HG03520 (cell line): ENCODE measurements around the gene CACNA1D.

Experiments
- ATAC-seq: cut with Tn5 transposase; IDR thresholded peaks from one replicate; pipeline ENCODE4 v1.9.1; 2021; ENCODE audit warnings: mild to moderate bottlenecking, moderate library complexity; ENCODE audit not compliant: unreplicated experiment

CACNA1D gene

GRCh38 chr3:53837331-53837730 lies 342.9 kb downstream of the CACNA1D start:
- ATAC-seq, result no peak

DNA sequence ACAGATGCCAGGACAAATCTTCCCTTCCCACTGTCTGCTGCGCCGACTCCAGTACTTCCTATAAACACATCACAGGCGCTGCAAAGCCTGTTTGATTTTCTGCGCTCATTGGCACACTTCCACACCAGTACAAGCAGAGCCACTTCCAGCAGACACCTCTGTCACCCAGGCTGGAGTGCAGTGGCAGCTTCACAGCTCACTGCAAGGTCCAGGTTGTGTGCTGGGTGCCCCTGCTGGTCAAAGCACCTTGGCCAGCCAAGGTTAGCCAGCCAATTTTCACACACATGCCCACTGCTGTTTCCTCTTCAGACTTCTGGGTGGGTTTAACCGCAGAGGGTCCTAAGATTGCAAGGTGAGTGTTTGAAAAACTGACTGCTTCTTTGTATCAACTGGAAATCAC lies 346.9 kb downstream of the CACNA1D start:
- ATAC-seq, result no peak

- no peak for ATAC-seq
These were observed 348.2 kb downstream of the CACNA1D start for GRCh38 chr3:53842436-53843194.

DNA sequence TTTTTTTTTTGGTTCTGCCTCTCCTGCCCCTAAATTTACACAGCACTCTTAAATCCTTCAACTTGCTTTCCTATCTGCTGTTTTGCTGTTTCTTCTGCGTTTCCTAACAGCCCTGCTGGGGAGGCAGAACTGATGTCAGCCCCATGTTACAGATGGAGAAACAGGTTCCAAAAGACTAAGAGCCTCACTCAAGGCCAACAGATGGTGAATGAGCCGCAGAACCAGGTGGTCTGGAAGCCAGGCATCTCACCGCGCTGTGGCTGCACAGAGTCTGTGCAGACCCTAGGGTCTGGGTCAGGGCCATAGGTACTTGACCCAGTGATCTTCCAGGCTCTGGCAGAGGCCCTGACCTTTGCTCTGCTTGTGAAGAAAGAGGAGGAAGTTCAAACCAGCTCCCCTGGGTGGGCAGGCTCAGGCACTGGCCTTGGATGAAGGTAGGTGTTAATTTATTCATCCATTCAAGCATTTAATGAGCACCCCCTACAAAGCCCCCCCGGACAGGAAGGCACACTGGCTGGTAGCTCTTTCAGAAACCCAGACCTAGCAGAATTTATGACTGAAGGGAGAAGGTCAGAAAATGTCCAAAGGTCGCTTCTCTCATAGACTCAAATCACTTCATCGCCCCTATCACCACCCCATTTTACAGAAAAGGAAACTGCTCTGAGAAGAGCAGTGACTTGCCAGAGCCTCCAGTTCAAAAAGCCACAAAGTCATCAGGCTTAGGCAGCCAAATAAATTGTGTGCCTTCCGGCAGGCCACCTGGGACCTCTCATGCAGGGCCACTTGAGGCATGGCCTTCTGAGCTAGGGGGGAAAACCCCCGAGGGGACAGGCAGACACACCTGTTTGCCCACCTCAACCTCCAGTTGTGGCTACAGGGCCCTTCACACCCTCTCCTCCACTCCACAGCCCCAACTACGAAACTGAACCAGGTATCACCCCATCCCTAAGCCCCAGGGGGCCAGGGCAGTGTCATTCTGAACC lies 349.1 kb downstream of the CACNA1D start:
- no peak for ATAC-seq

GRCh38 chr3:53844262-53845102 lies 350.1 kb downstream of the CACNA1D start:
- no peak for ATAC-seq

GRCh38 chr3:53845103-53845880 lies 350.9 kb downstream of the CACNA1D start:
- no peak for ATAC-seq

DNA sequence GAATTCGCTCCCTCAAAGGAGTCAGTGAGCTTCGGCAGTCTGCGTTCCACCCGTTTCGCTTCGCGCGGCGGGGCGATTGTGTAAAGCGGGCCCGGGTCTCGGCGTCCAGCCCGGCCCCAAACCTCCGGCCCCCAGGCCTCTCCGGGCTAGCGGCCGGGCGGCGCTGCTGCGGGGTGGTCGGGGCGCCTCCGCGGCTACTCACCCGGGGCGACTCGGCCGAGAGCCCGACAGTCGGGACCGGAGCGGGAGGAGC lies 351.4 kb downstream of the CACNA1D start:
- ATAC-seq, result no peak

- peak; percentile 42 for ATAC-seq
These were observed 351.9 kb downstream of the CACNA1D start, which contains the start of the genes CHDH and IL17RB for GRCh38 chr3:53846134-53846850. CHDH (minus strand) TSS chr3:53846419; CDS start chr3:53824008, 22,411 bp downstream. IL17RB (plus strand) TSS chr3:53846568; CDS start chr3:53846589, 21 bp downstream.

- no peak for ATAC-seq
These were observed 352.4 kb downstream of the CACNA1D start for GRCh38 chr3:53846851-53847155.

DNA sequence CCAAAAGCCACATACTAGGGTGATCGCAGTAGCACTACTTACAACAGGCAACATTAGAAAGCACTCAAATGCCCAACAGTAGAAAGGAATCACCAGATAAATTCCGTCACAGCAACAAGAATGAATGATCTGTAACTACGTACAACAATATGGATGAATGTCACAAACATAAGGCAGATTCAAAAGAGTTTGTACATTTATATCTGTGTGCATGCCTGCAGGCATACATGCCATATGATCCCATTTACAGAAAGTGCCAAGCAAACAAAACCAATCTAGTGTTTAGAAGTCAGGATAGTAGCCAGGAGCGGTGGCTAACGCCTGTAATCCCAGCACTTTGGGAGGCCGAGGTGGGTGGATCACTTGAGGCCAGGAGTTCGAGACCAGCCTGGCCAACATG lies 355.5 kb downstream of the CACNA1D start:
- no peak for ATAC-seq

- ATAC-seq, result no peak
These were observed 356.5 kb downstream of the CACNA1D start for GRCh38 chr3:53850895-53851294.

DNA sequence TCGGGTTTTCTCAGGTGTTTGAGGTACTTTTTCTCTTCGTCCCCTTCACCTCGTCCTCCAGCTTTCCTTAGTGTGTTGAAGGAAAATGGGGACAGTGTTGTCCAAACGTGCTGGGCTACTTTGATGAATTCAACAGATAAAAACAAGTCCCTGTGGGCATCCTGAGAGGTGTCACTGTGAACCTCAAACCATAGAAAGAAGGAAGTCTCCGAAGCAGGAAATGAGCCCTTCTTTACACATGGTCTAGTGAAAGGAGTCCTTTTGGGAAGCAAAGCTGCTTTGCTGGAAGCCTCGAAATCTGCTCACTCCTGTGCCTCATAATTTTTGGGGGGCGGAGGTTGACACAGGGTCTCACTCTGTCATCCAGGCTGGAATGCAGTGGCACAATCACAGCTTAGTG lies 362.6 kb downstream of the CACNA1D start:
- no peak for ATAC-seq

DNA sequence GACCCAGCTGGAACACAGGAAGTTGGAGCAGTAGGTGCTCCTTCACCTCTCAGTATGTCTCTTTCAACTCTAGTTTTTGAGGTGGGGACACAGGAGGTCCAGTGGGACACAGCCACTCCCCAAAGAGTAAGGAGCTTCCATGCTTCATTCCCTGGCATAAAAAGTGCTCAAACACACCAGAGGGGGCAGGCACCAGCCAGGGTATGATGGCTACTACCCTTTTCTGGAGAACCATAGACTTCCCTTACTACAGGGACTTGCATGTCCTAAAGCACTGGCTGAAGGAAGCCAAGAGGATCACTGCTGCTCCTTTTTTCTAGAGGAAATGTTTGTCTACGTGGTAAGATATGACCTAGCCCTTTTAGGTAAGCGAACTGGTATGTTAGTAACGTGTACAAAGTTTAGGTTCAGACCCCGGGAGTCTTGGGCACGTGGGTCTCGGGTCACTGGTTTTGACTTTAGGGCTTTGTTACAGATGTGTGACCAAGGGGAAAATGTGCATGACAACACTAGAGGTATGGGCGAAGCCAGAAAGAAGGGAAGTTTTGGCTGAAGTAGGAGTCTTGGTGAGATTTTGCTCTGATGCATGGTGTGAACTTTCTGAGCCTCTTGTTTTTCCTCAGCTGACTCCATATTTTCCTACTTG lies 363.8 kb downstream of the CACNA1D start:
- no peak for ATAC-seq

GRCh38 chr3:53859178-53859577 lies 364.8 kb downstream of the CACNA1D start:
- no peak for ATAC-seq

DNA sequence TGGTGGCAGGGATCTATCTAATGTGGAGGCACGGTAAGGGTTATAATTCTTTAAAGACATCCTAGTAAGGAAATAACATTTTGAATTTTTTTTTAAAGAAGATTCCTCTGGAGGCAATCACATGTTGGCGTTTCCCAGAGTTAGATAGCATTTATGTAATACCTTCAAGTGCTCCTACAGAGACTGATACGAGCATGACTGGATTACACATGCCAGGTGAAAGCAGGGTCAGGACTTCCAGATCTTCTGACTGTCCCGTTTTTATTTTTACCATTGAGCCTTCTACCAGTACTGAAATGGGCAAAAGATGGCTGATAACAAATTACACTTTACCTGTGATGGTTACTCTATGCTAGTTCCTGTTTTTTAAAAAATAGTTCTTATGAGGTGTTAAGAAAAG lies 365.8 kb downstream of the CACNA1D start:
- ATAC-seq, result no peak

DNA sequence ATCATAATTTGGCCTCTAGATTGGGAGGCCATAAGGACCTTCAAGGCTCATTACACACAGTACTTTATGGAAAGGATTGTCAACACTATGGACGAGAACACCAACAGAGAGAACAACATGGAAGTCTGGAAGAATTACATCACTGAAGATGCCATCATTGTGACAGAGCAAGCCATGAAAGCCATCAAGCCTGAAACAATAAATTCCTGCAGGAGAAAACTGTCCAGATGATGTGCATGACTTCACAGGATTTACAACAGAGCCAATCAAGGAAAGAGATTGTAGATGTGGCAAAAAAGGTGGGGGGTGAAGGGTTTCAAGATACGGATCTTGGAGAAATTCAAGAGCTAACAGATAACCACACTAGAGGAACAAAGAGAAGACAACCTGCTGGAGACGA lies 367.8 kb downstream of the CACNA1D start:
- ATAC-seq, result no peak

DNA sequence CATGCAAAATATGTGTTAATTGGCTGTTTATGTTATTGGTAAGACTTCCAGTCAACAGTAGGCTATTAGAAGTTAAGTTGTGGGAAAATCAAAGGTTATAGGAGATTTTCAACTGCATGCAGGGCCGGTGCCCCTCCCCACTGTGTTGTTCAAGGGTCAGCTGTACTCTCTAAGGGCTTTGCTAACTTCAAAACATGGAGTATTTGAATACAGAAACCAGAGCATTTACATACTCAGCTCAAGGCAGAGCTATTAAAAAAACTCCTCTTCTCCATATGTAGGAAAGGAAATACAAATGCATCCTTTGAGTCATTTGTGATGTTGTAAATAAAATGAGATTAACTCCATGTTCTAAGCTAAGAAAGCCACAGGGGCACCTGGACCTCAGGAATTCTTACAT lies 368.7 kb downstream of the CACNA1D start:
- no peak for ATAC-seq
